Neural cell (in vitro differentiated cells): ENCODE measurements around the gene CTNNA2. TPM values are rescaled to one million over a fixed set of nuclear protein-coding genes. Genes with fewer than 3 reads are reported as not detected.

Experiments
- H2AFZ ChIP-seq: fragments of 200-600, 300-800 bp; sonication (generic), shearing (Covaris generic); 2 replicates; pipeline ENCODE4 v1.6.0; 2014; ENCODE audit warnings: low read depth, mild to moderate bottlenecking, antibody characterized with exemption, low read length, moderate library complexity
- H3F3A ChIP-seq: fragments of 200-600 bp; shearing (Covaris generic); 2 replicates; pipeline ENCODE4 v1.6.1; 2016; ENCODE audit warnings: mild to moderate bottlenecking, moderate library complexity, mixed read lengths, antibody characterized with exemption, low read length; ENCODE audit not compliant: insufficient read depth, poor library complexity, severe bottlenecking
- H3K27ac ChIP-seq: fragments of 200-600, 300-800 bp; sonication (generic), shearing (Covaris generic); 2 replicates; pipeline ENCODE4 v1.5.1; 2014; ENCODE audit warnings: mild to moderate bottlenecking, low read length, moderate library complexity
- H3K27me3 ChIP-seq: fragments of 300-800, 200-600 bp; sonication (generic), shearing (Covaris generic); 2 replicates; pipeline ENCODE4 v1.6.0; 2014; ENCODE audit warnings: mild to moderate bottlenecking, low read depth, low read length, moderate library complexity; ENCODE audit not compliant: insufficient read depth
- H3K36me3 ChIP-seq: fragments of 300-800, 200-600 bp; sonication (generic), shearing (Covaris generic); 2 replicates; pipeline ENCODE4 v1.5.1; 2014; ENCODE audit warnings: mild to moderate bottlenecking, antibody characterized with exemption, low read length, moderate library complexity; ENCODE audit not compliant: insufficient read depth
- H3K4me2 ChIP-seq: fragments of 300-800, 200-600 bp; sonication (generic), shearing (Covaris generic); 2 replicates; pipeline ENCODE4 v1.6.0; 2014; ENCODE audit warnings: mild to moderate bottlenecking, low read length
- H3K4me3 ChIP-seq: fragments of 300-800, 200-600 bp; sonication (generic), shearing (Covaris generic); 2 replicates; pipeline ENCODE4 v1.5.1; 2014; ENCODE audit warnings: mild to moderate bottlenecking, low read length, moderate library complexity
- H3K79me2 ChIP-seq: fragments of 200-600 bp; shearing (Covaris generic); replicated peaks from 2 replicates; pipeline ENCODE4 v1.6.0; 2014; ENCODE audit warnings: mild to moderate bottlenecking, low read length, moderate library complexity; ENCODE audit not compliant: insufficient read depth
- H3K9ac ChIP-seq: fragments of 300-800, 200-600 bp; sonication (generic), shearing (Covaris generic); 2 replicates; pipeline ENCODE4 v1.6.1; 2016; ENCODE audit warnings: mild to moderate bottlenecking, low read length, mixed read lengths
- H3K9me2 ChIP-seq: fragments of 200-600 bp; shearing (Covaris generic); 2 replicates; pipeline ENCODE4 v1.6.1; 2016; ENCODE audit warnings: mild to moderate bottlenecking, low read length, mixed read lengths; ENCODE audit not compliant: insufficient read depth
- H3K9me3 ChIP-seq: fragments of 200-600, 300-800 bp; sonication (generic), shearing (Covaris generic); 2 replicates; pipeline ENCODE4 v1.6.1; 2016; ENCODE audit warnings: mild to moderate bottlenecking, mixed run types, low read length, moderate library complexity, mixed read lengths
- H4K20me1 ChIP-seq: fragments of 200-600 bp; shearing (Covaris generic); 2 replicates; pipeline ENCODE4 v1.6.1; 2016; ENCODE audit warnings: mild to moderate bottlenecking, mixed run types; ENCODE audit not compliant: insufficient read depth
- EP300 ChIP-seq: fragments of 450-650 bp; conservative IDR thresholded peaks from 2 replicates; pipeline ENCODE4 v1.6.1; 2014; ENCODE audit warnings: antibody characterized with exemption, mild to moderate bottlenecking, moderate library complexity; ENCODE audit not compliant: poor library complexity, severe bottlenecking
- EZH2 ChIP-seq: fragments of 200-600, 300-800 bp; shearing (Covaris generic), sonication (generic); IDR thresholded peaks from 2 replicates; pipeline ENCODE4 v1.6.1; 2014; ENCODE audit warnings: antibody characterized with exemption, low read length, borderline replicate concordance, mild to moderate bottlenecking; ENCODE audit not compliant: insufficient read depth, poor library complexity, severe bottlenecking
- MXI1 ChIP-seq: fragments of 450-650 bp; conservative IDR thresholded peaks from 2 replicates; pipeline ENCODE4 v1.6.1; 2014; ENCODE audit warnings: antibody characterized with exemption, mild to moderate bottlenecking; ENCODE audit not compliant: poor library complexity, severe bottlenecking
- POLR2AphosphoS5 ChIP-seq: IDR thresholded peaks from 2 replicates; pipeline ENCODE4 v1.6.1; 2012
- RAD21 ChIP-seq: fragments of 450-650 bp; conservative IDR thresholded peaks from 2 replicates; pipeline ENCODE4 v1.6.1; 2014; ENCODE audit warnings: antibody characterized with exemption, mild to moderate bottlenecking, moderate library complexity
- REST ChIP-seq: IDR thresholded peaks from 2 replicates; pipeline ENCODE4 v1.6.1; 2012; ENCODE audit warnings: borderline replicate concordance
- SMC3 ChIP-seq: fragments of 450-650 bp; conservative IDR thresholded peaks from 2 replicates; pipeline ENCODE4 v1.6.1; 2014; ENCODE audit warnings: antibody characterized with exemption, mild to moderate bottlenecking, moderate library complexity; ENCODE audit not compliant: poor library complexity
- TAF1 ChIP-seq: IDR thresholded peaks from 2 replicates; pipeline ENCODE4 v1.6.1; 2012; ENCODE audit warnings: low read depth
- polyA plus RNA-seq: library from polyadenylated mRNA; depleted of rRNA; stranded (reverse); fragments of >200 nt; gene quantifications from 2 replicates; pipeline ENCODE4 v1.2.3, GENCODE V29; 2014
- TF ChIP-seq, protein P1 (sequence below): fragments of 450-650 bp; IDR thresholded peaks from 2 replicates; pipeline ENCODE4 v1.5.1; 2014; ENCODE audit warnings: antibody characterized with exemption, mild to moderate bottlenecking, moderate library complexity; ENCODE audit not compliant: poor library complexity, severe bottlenecking

Gene CTNNA2
- polyA plus RNA-seq, 1 donor from 2014 or later, result 194 TPM

GRCh38 chr2:79573895-79574674, 61.2 kb downstream of the CTNNA2 start:
- Histone ChIP-seq H4K20me1 (no peaks in the 10 kb centered on the region), H3K27ac (no peak overlapping the region), H3K27me3 (no peaks in the 10 kb centered on the region), H3K4me2 (no peak overlapping the region), H3K36me3 (no peaks in the 10 kb centered on the region), H3K9ac (no peak overlapping the region), H3K9me3 (no peaks in the 10 kb centered on the region), H3K4me3 (no peak overlapping the region), H2AFZ (no peak overlapping the region), H3F3A (peaks cover under 1% of the 10 kb centered on the region), H3K9me2 (no peaks in the 10 kb centered on the region), H3K79me2 (peaks cover 6% of the 10 kb centered on the region)
- TF ChIP-seq EP300, result no peak
- TF ChIP-seq SMC3, result no peak
- TF ChIP-seq POLR2AphosphoS5, result no peak
- TF ChIP-seq TAF1, result no peak
- TF ChIP-seq, protein P1, sequence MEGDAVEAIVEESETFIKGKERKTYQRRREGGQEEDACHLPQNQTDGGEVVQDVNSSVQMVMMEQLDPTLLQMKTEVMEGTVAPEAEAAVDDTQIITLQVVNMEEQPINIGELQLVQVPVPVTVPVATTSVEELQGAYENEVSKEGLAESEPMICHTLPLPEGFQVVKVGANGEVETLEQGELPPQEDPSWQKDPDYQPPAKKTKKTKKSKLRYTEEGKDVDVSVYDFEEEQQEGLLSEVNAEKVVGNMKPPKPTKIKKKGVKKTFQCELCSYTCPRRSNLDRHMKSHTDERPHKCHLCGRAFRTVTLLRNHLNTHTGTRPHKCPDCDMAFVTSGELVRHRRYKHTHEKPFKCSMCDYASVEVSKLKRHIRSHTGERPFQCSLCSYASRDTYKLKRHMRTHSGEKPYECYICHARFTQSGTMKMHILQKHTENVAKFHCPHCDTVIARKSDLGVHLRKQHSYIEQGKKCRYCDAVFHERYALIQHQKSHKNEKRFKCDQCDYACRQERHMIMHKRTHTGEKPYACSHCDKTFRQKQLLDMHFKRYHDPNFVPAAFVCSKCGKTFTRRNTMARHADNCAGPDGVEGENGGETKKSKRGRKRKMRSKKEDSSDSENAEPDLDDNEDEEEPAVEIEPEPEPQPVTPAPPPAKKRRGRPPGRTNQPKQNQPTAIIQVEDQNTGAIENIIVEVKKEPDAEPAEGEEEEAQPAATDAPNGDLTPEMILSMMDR, result no peak
- TF ChIP-seq RAD21, result no peak
- TF ChIP-seq MXI1, result no peak
- TF ChIP-seq EZH2, result no peak
- TF ChIP-seq REST, result no peak

DNA sequence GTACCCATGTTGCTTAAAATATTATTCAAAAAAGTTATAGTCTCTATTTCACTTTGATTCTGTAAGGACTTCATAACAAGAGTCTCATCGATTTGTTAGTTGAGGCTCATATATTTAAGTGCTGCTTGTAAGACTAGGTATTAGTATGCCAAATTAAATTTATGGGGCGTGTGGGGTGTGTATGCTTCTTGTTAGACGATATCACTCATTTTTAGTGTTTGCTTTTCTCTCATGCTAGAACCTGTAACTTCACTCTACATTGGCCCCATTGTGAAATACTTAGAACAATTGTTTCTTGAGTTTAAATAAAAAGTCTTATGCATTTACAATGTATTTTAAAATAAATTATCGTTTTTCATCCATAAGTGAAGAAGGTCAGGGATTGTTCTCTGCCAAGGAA, 63.6 kb downstream of the CTNNA2 start:
- no peaks in the 10 kb centered on the region for H3F3A ChIP-seq
- no peak overlapping the region for H2AFZ ChIP-seq
- H3K4me3 ChIP-seq, result no peak overlapping the region
- H3K9ac ChIP-seq, result no peak overlapping the region
- H3K36me3 ChIP-seq, result no peaks in the 10 kb centered on the region
- peaks cover 6% of the 10 kb centered on the region for H3K79me2 ChIP-seq
- no peaks in the 10 kb centered on the region for H3K9me3 ChIP-seq
- H3K9me2 ChIP-seq, result no peaks in the 10 kb centered on the region
- H4K20me1 ChIP-seq, result no peaks in the 10 kb centered on the region
- no peak overlapping the region for H3K4me2 ChIP-seq
- TF ChIP-seq REST (no peak), EP300 (no peak), TAF1 (no peak)
- no peak overlapping the region for H3K27ac ChIP-seq
- no peaks in the 10 kb centered on the region for H3K27me3 ChIP-seq
